Measurements from ENCODE around the gene GULP1.

GULP1 gene

GRCh38 chr2:188326669-188327301, 35.1 kb downstream of the GULP1 start:
- no peak for DNase-seq

- DNase-seq: no peak
Observed at GRCh38 chr2:188327518-188328213, 36.0 kb downstream of the GULP1 start.

GRCh38 chr2:188328419-188328818, 36.7 kb downstream of the GULP1 start:
- no peak for DNase-seq

GRCh38 chr2:188330316-188331053, 38.8 kb downstream of the GULP1 start:
- no peak for DNase-seq

- DNase-seq: no peak
Observed at GRCh38 chr2:188332619-188333018, 40.9 kb downstream of the GULP1 start.

- DNase-seq: no peak
Observed at GRCh38 chr2:188333751-188334524, 42.3 kb downstream of the GULP1 start.

- no peak for DNase-seq
Observed at GRCh38 chr2:188338463-188338862, 46.8 kb downstream of the GULP1 start.

GRCh38 chr2:188340257-188340656, 48.6 kb downstream of the GULP1 start:
- no peak for DNase-seq

- DNase-seq: no peak
Observed at GRCh38 chr2:188345020-188345419, 53.3 kb downstream of the GULP1 start.

GRCh38 chr2:188345426-188345825, 53.8 kb downstream of the GULP1 start:
- DNase-seq: no peak

GRCh38 chr2:188345831-188346458, 54.3 kb downstream of the GULP1 start:
- no peak for DNase-seq

- DNase-seq: no peak
Observed at GRCh38 chr2:188349019-188349418, 57.3 kb downstream of the GULP1 start.

- DNase-seq: no peak
Observed at GRCh38 chr2:188353282-188353681, 61.6 kb downstream of the GULP1 start.

GRCh38 chr2:188360485-188361263, 69.0 kb downstream of the GULP1 start:
- DNase-seq: no peak

- DNase-seq: no peak
Observed at GRCh38 chr2:188364033-188364630, 72.5 kb downstream of the GULP1 start.

- DNase-seq: no peak
Observed at GRCh38 chr2:188365058-188365641, 73.5 kb downstream of the GULP1 start.

GRCh38 chr2:188367164-188367563, 75.5 kb downstream of the GULP1 start:
- no peak for DNase-seq

GRCh38 chr2:188369365-188369764, 77.7 kb downstream of the GULP1 start:
- DNase-seq: no peak

- DNase-seq: no peak
Observed at GRCh38 chr2:188378371-188378950, 86.8 kb downstream of the GULP1 start.

- no peak for DNase-seq
Observed at GRCh38 chr2:188379748-188380147, 88.1 kb downstream of the GULP1 start.

- DNase-seq: no peak
Observed at GRCh38 chr2:188380280-188380679, 88.6 kb downstream of the GULP1 start.

Measured in stimulated activated CD4-positive, alpha-beta T cell treated with anti-CD3 and anti-CD28 coated beads, Interleukin-15, amount 100 ng/mL, for 24 hours (primary cell).